NK-92 (cell line): ENCODE data around the gene HOOK1.

Source experiments
- DNase-seq: peaks from one replicate; lab custom pipeline; 2025; ENCODE audit not compliant: unreplicated experiment; lab: John Stamatoyannopoulos, UW

Gene HOOK1

DNA sequence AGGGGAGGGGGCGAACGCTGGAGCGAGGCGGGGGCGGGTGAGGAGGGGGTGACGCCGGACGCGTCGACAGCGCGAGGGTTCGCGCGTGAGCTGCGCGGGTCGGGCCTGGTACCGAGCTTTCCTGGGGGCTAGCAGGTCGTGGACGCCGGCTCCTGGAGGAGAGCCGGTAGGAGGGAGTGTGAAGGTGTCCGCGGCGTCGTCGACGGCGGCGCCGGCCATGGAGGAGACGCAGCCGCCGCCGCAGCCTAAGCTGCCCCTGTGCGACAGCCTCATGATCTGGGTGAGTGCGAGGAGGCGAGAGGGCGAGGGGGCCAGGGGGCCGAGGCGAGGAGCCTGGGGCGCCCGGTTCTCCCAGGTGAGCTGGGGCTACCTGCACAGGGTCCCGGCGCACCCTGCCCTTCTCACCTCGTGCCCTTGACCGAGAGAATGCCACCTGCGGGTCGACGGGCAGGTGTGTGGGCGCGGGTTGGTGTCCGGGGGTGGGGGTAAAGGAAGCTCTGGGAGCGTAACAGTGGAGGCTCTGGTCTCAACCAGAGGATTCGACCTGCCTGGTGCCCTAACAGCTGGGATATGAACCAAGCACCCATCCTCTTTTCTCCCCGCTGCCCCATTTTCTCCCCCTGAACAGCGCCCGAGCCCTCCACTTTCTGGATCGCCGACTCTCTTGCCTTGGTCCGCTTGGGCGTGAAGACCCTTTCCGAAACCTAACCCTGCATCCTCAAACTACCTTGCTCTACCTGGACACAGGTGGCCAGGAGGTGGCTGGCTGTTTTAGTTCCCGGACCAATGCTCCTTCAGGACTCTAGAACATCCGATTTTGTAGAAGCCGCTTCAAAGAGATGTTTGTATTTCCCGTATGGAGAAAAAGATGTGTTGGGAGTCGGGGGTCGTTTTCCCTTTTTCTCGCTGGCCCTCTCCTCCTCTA is at the start of gene HOOK1:
Gene HOOK1, plus strand, starts transcription at position 49 of the 925 bp plus-strand sequence. Its CDS starts 169 bp downstream, at position 218.
- no peak for DNase-seq

DNA sequence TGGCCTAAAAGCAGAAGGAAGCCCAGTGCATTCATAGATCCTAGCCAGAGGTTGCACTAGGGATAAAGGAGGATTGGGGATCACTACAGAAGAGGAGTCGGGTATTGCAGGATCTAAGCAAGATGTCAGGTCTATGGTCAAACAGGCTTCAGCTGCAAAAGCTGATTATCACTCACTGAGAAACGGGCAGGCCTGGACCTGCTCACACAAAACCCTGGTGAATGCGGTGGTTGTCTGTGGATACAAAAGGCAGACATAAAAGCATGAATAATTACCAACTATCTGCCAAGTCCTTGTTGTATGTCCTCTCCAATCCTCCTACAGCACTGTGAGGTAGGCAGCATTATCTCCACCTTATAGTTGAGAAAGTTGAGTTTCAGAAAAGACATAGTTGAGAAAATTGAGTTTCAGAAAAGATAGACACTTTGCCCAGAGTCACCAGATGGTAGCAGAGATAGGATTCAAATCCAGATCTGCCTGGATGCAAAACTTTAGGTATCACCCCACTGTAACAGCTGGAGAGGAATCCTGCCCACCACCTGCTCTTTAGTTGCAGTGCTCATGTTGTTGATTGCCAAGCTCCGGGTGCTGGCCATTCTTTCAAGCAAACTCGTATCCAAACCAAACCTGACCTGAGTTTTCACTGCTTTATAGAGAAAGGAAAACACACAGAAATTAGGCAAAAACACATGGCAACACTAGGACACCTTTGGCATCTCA is 49.6 kb upstream of the HOOK1 start:
- DNase-seq, result no peak

GRCh38 chr1:59766227-59766855 is 48.4 kb upstream of the HOOK1 start:
- no peak for DNase-seq

DNA sequence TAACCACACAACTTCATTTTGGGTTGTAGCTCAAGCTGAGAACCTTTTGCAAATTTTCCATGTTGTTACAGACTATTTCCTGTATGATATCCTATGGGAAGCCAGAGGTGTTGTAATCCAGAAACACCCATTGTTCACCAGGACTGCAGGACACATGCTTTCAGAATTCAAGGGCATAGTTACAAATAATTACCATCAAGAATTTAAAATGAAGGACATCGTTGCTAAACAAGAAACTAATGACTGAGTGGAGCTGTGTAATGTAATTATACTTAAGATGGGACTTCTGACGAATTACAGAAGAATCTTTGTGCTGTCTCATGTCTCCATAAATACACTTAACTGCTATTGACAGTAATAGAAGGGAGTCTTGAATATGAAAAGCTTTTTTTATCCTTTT is 47.6 kb upstream of the HOOK1 start:
- no peak for DNase-seq

- DNase-seq, result no peak
Observed at GRCh38 chr1:59768792-59769735, 45.7 kb upstream of the HOOK1 start.

GRCh38 chr1:59769736-59770095 is 45.0 kb upstream of the HOOK1 start:
- DNase-seq, result no peak

GRCh38 chr1:59771361-59771760 is 43.4 kb upstream of the HOOK1 start:
- no peak for DNase-seq

GRCh38 chr1:59775480-59775879 is 39.3 kb upstream of the HOOK1 start:
- DNase-seq, result no peak

- no peak for DNase-seq
Observed at GRCh38 chr1:59776960-59777852, 37.5 kb upstream of the HOOK1 start.

GRCh38 chr1:59779949-59780348 is 34.8 kb upstream of the HOOK1 start:
- DNase-seq, result no peak

DNA sequence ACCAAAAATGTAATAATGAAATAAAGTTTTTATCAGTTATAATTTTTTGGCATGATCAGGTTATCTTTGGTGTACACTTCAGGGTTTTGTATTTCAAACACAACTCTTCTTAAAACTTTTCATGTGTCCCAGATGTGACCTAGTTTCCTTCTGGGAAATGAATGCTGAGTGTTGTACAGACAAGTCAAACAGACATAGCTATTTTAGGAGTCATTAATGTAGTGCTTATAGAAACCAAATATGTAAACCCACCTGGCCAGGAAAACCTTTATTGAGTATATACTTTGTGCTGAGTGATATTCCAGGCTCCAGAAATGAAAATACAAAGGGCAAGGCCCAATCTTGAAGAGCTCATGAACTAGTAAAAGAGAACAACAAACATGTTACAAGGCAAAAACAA is 25.9 kb upstream of the HOOK1 start:
- no peak for DNase-seq

- no peak for DNase-seq
Observed at GRCh38 chr1:59798600-59798999, 16.1 kb upstream of the HOOK1 start.

GRCh38 chr1:59803458-59804038 is 11.2 kb upstream of the HOOK1 start:
- DNase-seq, result no peak

DNA sequence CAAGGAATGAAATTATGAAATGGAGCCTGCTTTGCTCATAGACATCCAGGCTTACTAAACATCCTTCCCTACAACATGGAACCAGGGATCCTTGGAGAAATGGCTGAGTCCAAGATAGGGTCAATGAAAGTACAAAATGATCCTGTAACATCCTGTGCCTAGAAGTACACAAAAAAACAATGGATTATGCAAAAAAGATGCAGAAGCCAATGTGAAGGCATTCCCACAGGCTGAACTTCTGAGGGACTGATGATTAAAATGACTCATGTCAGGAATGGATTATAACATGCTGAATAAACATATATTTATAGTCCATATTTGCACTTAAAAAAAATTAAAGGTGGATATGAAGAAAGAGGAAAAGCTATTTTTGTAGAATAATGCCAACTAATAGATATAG is 10.4 kb upstream of the HOOK1 start:
- DNase-seq, result no peak

- DNase-seq, result no peak
Observed at GRCh38 chr1:59805554-59805953, 9.2 kb upstream of the HOOK1 start.

- DNase-seq, result peak; percentile 55
Observed at GRCh38 chr1:59814180-59814900, 409 bp upstream of the HOOK1 start.

- DNase-seq, result no peak
Observed at GRCh38 chr1:59815892-59816291, 1.1 kb downstream of the HOOK1 start.

GRCh38 chr1:59816318-59816878 is 1.6 kb downstream of the HOOK1 start:
- no peak for DNase-seq
